Thyroid gland (tissue), 4 donors: ENCODE results near the gene PLD6. TPM values are rescaled to one million over a fixed set of nuclear protein-coding genes. Genes with fewer than 3 reads are reported as not detected.

ENCODE experiments used
- DNase-seq, 2 donors: peaks; one replicate each; pipeline ENCODE4 v3.0.0-alpha.2; 2019
- H3K27ac ChIP-seq, 3 donors: fragments of 200-600 bp; sonication (generic); 1 replicate in 2 of 3; 2 replicates in 1 of 3; pipeline ENCODE4 v1.5.1; 2016 to 2019; ENCODE audit warnings: mild to moderate bottlenecking in 1 of 3, moderate library complexity in 1 of 3
- H3K27me3 ChIP-seq: fragments of 200-600 bp; sonication (generic); one replicate; pipeline ENCODE4 v1.5.1; 2019
- H3K36me3 ChIP-seq, 2 donors: fragments of 200-600 bp; sonication (generic); one replicate each; pipeline ENCODE4 v1.5.1; 2016 to 2019
- H3K4me1 ChIP-seq, 2 donors: fragments of 200-600 bp; sonication (generic); one replicate each; pipeline ENCODE4 v1.5.1; 2017 to 2019
- H3K4me3 ChIP-seq, 3 donors: fragments of 200-600 bp; sonication (generic); replicated peaks in 1 of 3; 1 replicate in 2 of 3; 2 replicates in 1 of 3; pipeline ENCODE4 v1.5.1; 2016; ENCODE audit warnings: mild to moderate bottlenecking in 1 of 3
- H3K9me3 ChIP-seq: fragments of 200-600 bp; sonication (generic); one replicate; pipeline ENCODE4 v1.5.1; 2017
- CTCF ChIP-seq, 6 experiments: fragments of 200-600 bp in 3 of 6; fragments of 450-650 bp in 3 of 6; sonication (generic) in 3 of 6; IDR thresholded peaks; one replicate each; pipeline ENCODE4 v1.5.1; 2016 to 2019; ENCODE audit warnings: antibody characterized with exemption in 6 of 6, mild to moderate bottlenecking in 2 of 6, inconsistent platforms in 1 of 6, moderate library complexity in 1 of 6
- POLR2A ChIP-seq, 2 donors: fragments of 450-650 bp; IDR thresholded peaks; one replicate each; pipeline ENCODE4 v1.6.1; 2017; ENCODE audit warnings: antibody characterized with exemption in 2 of 2, mild to moderate bottlenecking in 2 of 2, moderate library complexity in 1 of 2
- WGBS, 2 donors: methylation state at CpG; one replicate each; pipeline ENCODE4 v1.1.5; 2017; 5-methylcytosine and 5-hydroxymethylcytosine counted together
- intact Hi-C: fragments of 100-400 bp; cut with DNase I; formaldehyde crosslinking; loops from one replicate; pipeline ENCODE4 v1.15.1; 2023
- total RNA-seq, 4 donors: library from RNA; depleted of rRNA; stranded (reverse); fragments of >200 nt; gene quantifications; one replicate each; pipeline ENCODE4 v1.2.3, GENCODE V29; 2016

The PLD6 gene
- total RNA-seq, 4 donors from 2014 or later = 1.3 to 3.2 (median 2.5) TPM

GRCh38 chr17:17165666-17166308, 40.3 kb downstream of the PLD6 start:
- DNase-seq = no peak
- H3K9me3 ChIP-seq = no peaks in the 10 kb centered on the region
- peaks cover 5 to 8% of the 10 kb centered on the region in 2 donors for H3K4me1 ChIP-seq
- no peak for TF ChIP-seq CTCF (IDR thresholded peaks at IDR 0.05)
- no peak for TF ChIP-seq POLR2A (IDR thresholded peaks at IDR 0.05)
- WGBS, 2 donors = 94 to 95% methylated on average over 17 to 23 of the region's 23 CpGs
- intact Hi-C loops = no loop called here
- no peaks in the 10 kb centered on the region for H3K27me3 ChIP-seq
- no peak overlapping the region for H3K27ac ChIP-seq
- H3K4me3 ChIP-seq = no peak overlapping the region
- peaks cover 57 to 67% of the 10 kb centered on the region in 2 donors for H3K36me3 ChIP-seq

GRCh38 chr17:17164676-17165075, 41.5 kb downstream of the PLD6 start:
- Histone ChIP-seq H3K9me3 (no peaks in the 10 kb centered on the region), H3K36me3 (peaks cover 68 to 78% of the 10 kb centered on the region in 2 donors), H3K27ac (no peak overlapping the region), H3K27me3 (no peaks in the 10 kb centered on the region), H3K4me1 (no peaks in the 10 kb centered on the region), H3K4me3 (no peak overlapping the region)
- DNase-seq = no peak
- WGBS, 2 donors = 90 to 95% methylated on average over 17 of the region's 17 CpGs
- TF ChIP-seq POLR2A (IDR thresholded peaks at IDR 0.05) (no peak), CTCF (IDR thresholded peaks at IDR 0.05) (no peak)
- intact Hi-C loops = no loop called here

GRCh38 chr17:17164156-17164555, 42.0 kb downstream of the PLD6 start:
- Histone ChIP-seq H3K36me3 (peaks cover 73 to 83% of the 10 kb centered on the region in 2 donors), H3K9me3 (no peaks in the 10 kb centered on the region), H3K4me3 (no peak overlapping the region), H3K4me1 (no peaks in the 10 kb centered on the region), H3K27me3 (no peaks in the 10 kb centered on the region), H3K27ac (no peak overlapping the region)
- intact Hi-C loops = no loop called here
- DNase-seq = no peak
- 95 to 96% methylated on average over 22 to 25 of the region's 25 CpGs for WGBS, 2 donors
- TF ChIP-seq POLR2A (IDR thresholded peaks at IDR 0.05) = no peak
- no peak for TF ChIP-seq CTCF (IDR thresholded peaks at IDR 0.05)

DNA sequence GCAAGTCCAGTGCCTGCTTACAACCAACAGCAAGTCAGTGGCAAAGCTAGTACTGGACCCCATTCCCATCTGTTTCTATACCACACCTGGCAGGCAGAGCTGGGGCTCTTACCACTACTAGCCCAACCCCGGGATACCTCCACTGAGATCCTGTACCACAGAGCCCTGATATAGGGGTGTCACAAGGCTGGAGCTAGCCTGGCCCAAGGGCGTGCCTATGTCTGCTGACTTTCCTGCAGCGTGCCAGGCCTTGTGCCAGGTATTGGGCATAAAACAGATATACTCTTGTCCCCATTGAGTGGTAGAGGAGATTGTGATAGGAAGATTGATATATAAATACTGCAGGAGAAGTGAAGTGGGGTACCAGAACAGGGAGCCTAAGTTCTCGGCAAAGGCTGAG, 44.4 kb downstream of the PLD6 start:
- no peak overlapping the region for H3K27ac ChIP-seq
- no peaks in the 10 kb centered on the region for H3K9me3 ChIP-seq
- TF ChIP-seq CTCF (IDR thresholded peaks at IDR 0.05) (no peak), POLR2A (IDR thresholded peaks at IDR 0.05) (no peak)
- intact Hi-C loops = no loop called here
- no peaks in the 10 kb centered on the region for H3K27me3 ChIP-seq
- 93 to 97% methylated on average over 4 of the region's 4 CpGs for WGBS, 2 donors
- peaks cover under 1 to 4% of the 10 kb centered on the region in 2 donors for H3K4me1 ChIP-seq
- H3K4me3 ChIP-seq = no peak overlapping the region
- DNase-seq = no peak
- peaks cover 84 to 89% of the 10 kb centered on the region in 2 donors for H3K36me3 ChIP-seq

DNA sequence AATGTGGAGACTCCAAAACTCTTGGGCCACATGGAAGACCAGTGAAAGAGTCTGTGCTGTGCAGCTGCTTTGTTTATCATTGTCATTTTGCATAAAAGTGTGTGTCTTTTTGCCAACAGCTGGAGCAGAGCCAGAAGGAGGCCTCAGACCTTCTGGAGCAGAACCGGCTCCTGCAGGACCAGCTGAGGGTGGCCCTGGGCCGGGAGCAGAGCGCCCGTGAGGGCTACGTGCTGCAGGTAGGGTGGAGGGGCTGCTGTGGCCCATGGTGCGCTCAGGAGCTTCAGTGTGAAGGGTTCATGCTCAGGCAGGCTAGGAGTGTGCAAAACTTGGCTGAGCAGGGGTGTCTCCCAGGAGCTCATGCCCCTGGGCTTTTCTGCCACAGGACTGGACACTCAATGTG, 45.0 kb downstream of the PLD6 start:
- H3K36me3 ChIP-seq = peaks cover 82 to 85% of the 10 kb centered on the region in 2 donors

More for the DNA sequence above, 45.0 kb downstream of the PLD6 start:
- Histone ChIP-seq H3K4me1 (peaks cover 7 to 11% of the 10 kb centered on the region in 2 donors), H3K27me3 (no peaks in the 10 kb centered on the region), H3K27ac (no peak overlapping the region), H3K4me3 (no peak overlapping the region), H3K9me3 (no peaks in the 10 kb centered on the region)
- 56 to 77% methylated on average over 5 to 6 of the region's 6 CpGs for WGBS, 2 donors
- no peak for TF ChIP-seq CTCF (IDR thresholded peaks at IDR 0.05)
- no peak for TF ChIP-seq POLR2A (IDR thresholded peaks at IDR 0.05)
- intact Hi-C loops = no loop called here
- DNase-seq = peak; percentile 34 to 66
